H54 (cell line): ENCODE measurements around the gene SNED1.

Source experiments
- DNase-seq: peaks from one replicate; pipeline ENCODE4 v3.0.0; 2011; ENCODE audit warnings: low spot score, mixed read lengths; ENCODE audit not compliant: insufficient read length
- FAIRE-seq: peaks from 3 replicates; lab custom pipeline; 2011; peaks lifted over from hg19 to GRCh38; lab: Jason Lieb, UNC
- POLR2A ChIP-seq: IDR thresholded peaks from 2 replicates; pipeline ENCODE4 v1.6.1; 2011; ENCODE audit warnings: low read depth, mild to moderate bottlenecking, low read length

The SNED1 gene

DNA sequence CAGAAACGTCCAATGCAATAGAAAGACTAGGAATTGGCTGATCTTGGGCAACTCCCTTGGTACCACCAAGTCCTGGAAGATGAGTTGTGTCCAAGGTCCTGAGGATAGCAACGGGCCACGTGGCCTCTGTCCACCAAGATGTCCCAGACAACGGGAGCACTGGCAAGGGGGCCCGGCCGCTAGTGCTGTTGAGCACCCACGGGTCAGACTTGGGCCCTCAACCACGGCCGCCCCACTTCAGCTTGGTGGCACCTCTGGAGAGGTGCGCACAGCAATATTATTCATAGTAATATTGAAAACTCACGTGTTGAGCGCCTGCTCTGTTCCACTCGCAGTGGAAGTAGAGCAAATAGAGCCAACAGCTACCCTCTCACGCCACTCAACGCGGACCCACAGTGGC, 131.9 kb downstream of the SNED1 start:
- no peak for TF ChIP-seq POLR2A
- no peak for DNase-seq
- no peak for FAIRE-seq

DNA sequence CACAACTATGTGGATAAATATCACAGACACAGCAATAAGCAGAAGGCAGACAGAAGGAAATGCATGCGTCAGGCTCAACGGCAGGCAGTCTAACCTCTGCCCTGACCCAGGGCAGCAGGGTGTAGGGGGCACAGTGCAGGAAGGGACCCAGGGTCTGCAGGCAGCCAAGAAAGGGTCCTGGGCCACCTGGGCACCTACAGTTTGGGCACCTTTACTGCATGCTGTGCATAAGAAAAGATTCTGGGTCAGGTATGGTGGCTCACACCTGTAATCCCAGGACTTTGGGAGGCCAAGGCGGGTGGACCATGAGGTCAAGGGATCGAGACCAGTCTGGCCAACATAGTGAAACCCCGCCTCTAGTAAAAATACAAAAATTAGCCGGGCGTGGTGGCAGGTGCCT, 133.1 kb downstream of the SNED1 start:
- FAIRE-seq (no peak), DNase-seq (no peak)
- TF ChIP-seq POLR2A: no peak

DNA sequence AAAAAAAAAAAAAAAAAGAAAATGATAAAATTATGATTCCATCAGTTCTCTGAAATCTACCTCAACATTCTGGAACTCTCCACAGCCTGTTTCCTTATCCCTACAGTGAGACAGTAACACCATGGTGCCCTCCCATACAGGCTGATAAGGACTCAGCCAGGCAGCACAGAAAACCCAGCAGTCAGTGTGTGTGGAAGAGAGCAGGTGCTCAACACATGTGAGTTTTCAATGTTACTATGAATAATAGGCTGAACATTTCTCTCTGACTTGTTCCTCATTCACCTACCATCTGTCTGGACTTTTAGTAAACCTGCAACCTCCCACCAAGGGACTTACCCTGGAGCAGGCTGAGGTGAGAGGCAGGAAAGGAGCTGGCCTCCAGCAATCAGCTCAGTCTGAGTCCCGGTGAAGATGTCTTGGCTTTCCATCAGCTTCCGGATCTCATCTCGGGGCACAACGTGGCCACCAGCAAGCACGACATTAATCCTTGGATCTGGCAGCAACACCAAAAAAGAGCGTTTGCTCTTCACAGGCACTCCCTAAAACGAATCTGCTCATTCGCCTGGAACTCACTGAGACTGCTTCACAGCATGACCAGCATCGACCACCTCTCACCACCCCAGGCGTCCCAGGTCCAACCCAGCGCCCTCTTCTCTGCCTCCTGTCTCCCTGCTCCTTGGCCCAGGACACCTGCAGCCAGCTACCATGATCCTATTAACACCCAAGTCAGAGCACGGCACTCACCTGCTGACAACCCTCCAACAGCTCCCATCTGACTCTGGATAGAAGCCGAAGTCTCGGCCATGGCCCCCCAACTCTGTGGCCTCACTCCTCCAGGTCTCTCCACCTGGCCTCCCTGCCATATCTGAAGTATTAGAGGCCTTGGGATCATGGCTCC, 134.4 kb downstream of the SNED1 start:
- FAIRE-seq (no peak), DNase-seq (no peak)
- TF ChIP-seq POLR2A: no peak

DNA sequence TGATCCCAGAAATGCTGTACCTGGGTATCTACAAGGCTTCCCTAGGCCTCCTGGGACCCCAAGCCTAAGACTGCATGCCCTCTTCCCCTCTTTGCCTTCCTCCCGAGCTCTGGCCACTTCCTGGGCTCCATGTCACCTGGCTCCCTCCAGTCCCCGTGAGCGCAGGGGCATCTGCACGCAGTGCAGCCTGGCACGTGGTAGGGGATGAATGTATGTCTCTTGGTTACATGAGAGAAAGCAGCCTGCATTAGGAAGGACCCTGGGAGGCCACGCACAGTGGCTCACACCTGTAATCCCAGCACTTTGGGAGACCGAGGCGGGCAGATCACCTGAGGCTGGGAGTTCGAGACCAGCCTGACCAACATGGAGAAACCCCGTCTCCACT, 135.0 kb downstream of the SNED1 start:
- no peak for TF ChIP-seq POLR2A
- no peak for DNase-seq
- FAIRE-seq: no peak

DNA sequence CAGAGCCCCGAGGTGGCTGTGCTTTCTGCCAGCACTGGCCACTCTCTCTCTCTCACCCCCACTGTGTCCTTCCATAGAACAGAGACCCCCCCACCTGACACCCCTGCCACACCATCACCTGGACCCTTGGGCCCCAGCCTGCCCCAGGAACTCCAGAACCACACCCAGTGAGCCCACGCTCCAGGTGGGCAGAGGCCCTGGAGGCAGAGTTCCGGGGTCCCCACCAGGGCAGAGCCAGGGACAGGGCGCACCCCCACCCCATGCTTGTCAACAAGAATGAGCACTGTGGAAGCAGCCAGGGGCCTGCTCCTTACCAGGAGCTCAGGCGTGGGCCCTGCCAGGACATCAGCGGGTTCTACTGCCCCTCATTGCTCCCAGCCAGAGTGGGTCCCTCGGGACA, 136.3 kb downstream of the SNED1 start:
- DNase-seq (no peak), FAIRE-seq (no peak)
- no peak for TF ChIP-seq POLR2A

DNA sequence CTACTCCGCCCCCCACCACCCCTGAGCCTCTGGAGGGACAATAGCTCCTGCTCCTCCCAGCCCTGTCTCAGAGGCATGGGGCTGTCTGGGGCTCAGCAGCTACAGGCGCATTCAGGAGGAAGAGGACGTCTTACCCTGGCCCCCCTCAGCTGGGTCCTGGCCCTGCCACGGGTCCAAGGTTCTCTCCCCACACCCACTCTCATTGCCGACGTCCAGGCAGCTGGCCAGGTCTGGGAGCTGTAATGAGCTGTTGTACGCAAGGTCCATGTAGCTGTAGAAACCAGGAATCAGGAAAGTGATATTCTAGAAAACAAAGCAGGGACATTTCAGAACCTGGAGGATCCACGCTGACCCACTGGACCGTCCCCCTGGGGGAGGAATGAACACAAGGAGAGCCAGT, 137.3 kb downstream of the SNED1 start:
- TF ChIP-seq POLR2A: no peak
- DNase-seq (no peak), FAIRE-seq (no peak)

DNA sequence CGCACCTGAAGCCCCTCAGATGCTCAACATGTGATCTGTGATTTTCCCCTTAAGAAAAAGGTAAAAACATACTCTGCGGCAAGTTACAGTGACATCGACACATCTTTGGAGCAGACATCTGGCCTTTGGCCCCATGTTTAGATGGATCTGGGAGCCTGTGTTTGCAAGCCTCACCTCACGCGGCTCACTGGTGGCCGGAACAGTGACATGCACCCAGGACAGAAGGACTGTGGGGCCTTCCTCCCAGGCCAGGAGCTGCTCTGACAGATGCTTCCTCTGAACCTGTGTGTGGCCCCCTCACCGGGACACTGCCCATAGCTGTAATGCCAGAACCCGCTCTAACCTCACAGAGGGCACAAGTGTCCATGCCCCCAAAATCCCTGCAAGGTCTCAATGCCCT, 137.8 kb downstream of the SNED1 start:
- no peak for TF ChIP-seq POLR2A
- DNase-seq (no peak), FAIRE-seq (no peak)

DNA sequence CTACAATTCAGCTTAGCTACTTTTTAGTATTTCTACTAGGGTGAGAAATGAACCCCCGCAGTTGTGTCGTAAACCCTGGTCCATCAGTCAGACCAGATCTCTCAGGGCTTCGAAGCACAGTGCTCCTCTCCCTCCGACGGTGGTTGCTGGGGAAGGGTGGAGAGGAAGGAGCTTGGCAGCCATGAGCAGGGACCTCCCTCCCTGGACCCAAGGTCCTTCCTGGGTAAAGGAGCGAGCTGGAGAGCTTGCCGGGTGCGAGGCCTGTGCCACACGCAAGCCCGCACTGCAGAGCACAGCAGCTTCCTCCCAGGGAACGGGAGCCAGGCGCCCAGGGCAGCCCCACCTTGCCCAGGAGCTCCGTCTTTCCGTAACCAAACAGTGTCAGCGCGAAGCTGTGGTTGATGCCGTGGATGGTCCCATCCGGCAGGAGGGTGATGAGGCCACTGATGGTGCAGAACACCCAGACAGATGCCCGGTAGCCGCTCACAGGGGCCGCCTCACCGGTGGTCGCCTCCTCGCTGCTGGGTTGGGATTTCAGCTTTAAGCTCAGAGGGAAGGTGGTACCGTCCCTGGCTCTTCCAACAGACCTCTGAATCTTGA, 138.3 kb downstream of the SNED1 start:
- no peak for DNase-seq
- no peak for FAIRE-seq
- no peak for TF ChIP-seq POLR2A

DNA sequence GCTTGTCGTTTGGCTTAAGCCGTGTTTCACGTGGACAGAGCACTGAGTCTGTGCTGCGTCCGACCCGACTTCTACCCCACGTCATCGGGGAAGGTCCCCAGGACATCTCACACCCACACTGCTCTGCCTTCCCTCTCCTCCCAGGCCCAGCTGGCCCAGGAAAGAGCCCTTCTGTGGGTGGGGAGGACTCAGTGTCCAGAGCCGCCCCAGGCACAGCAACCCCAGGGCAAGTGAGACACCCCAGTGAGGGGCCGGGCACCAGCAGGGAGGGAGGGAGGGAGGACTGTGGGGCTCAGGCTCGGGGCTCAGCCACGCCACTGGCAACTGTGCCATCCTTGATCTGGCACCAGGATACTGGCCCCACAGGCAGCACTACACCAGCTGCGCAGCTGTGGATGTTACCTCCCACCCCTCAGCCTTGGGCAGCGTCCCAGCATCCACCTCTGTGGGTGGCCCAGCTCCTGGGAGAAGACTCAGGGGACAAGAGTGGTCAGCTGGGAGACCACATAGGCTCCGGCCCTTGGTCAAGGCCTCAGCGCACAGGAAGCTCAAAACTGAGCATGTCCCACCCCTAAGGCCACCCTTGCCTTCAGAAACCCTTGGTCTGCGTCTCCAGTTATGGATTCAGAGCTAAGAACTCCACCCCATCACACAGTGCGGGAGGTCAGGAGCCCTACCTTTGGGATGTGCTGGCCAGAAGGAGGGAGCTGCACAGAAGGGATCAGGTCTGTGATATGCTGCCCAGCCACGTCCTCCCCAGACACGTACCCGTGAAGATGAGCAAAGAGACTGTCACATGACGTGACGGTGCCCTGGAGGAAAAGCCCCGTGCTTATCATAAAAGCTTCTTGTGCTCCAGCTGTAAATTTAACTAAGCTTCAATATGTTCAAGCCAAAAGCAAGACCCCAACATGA, 139.1 kb downstream of the SNED1 start:
- FAIRE-seq: no peak
- DNase-seq: no peak

DNA sequence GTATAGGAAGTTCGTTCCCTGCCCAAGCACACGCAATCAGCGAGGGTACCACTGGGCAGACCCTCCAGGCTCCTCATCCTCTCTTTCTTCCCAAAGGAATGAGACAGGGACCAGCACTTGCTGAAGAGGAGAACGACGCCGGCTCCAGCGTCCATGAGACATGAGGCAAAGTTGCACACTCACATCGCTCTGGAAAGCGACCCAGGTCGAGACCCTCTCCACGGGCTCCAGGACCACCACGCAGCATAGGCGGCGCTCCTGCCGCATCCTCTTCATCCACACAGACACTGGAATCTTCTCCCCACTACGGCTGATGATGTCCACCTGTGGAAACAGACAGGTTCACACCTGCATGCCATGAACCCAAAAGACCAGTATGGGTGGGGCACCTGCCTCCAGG, 140.1 kb downstream of the SNED1 start:
- FAIRE-seq (no peak), DNase-seq (no peak)
- TF ChIP-seq POLR2A: no peak

More for the DNA sequence above, 139.1 kb downstream of the SNED1 start:
- no peak for TF ChIP-seq POLR2A

DNA sequence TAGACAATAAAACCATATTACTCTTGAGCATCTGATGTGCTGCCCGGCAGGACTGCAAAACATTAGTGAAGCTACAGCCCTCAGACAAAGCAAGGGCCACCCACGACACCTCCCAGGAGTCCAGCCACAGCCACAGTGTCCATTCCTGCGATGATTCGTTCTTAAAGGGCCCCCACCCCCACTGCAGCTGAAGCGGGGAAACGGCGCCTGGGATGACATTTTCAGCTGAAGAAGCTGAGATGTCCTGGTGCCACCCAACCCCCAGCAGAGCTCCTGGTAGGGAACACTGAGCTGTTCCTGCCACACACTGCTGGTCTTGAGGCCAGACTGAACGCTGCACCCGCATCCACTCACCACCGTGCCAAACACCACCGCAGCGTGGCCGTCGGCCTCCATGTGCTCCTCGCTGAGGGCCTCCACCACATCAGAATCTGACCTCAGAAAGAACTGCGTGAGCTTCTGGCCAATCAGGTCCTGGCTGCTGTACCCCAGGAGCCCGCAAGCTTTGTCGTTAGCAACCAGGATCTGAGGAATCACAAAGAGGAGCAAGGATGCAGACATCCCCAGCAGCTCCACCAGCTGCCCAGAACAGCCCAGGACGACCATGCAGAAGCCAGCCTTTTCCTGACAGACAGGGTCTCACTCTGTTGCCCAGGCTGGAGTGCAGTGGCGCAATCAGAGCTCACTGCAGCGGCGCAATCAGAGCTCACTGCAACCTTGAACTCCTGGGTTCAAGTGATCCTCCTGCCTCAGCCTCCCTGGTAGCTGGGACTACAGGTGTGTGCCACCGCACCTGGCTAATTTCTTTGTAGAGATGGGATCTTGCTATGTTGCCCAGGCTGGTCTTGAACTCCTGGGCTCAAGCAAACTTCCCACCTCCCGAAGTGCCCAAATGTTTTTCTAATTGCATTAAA, 141.4 kb downstream of the SNED1 start:
- DNase-seq (no peak), FAIRE-seq (no peak)
- no peak for TF ChIP-seq POLR2A

DNA sequence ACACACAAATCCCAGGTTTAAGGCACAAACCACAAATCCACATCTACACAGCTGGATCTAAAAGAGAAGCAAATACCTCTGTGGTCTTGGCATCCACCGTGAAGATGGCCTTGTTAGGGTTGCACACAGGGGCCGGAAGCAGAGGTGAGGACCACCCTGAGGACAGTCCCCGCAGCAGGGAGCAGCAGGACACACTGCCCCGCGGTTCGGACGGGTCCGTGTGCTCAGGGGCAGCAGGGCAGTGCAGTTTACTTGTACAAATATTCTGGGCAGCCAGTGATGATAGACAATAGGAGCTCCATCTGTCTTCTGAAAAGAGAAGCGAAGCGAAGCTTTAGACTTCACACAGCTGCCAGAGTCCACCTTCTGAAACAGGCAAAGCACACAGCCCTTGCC, 142.0 kb downstream of the SNED1 start:
- FAIRE-seq (no peak), DNase-seq (no peak)
- no peak for TF ChIP-seq POLR2A

DNA sequence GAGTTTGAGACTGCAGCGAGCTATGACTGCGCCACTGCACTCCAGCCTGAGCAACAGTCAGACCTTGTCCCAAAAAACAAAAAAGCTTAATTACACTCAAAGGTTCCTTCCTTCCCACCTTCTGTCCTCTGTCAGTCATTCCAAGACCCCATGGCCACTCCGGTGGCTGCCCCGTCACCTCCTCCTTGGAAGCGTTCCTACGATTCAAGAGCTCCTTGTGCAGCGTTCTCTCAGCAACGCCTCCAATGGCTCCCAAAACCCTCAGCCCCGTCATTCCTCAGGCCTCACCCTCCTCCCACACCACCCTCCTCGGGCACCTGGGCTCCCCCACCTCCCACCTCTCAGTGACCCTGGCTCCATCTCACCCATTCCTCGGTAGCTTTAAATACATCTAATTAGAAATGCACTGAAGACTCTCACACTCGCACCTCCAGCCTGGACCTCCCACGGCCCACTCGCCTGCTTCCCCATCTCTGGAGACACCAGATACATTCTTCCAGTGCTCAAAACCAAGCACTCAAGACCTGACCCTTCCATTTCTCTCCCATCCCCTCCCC, 142.9 kb downstream of the SNED1 start:
- TF ChIP-seq POLR2A: no peak
- DNase-seq: no peak
- FAIRE-seq: no peak
